Measurements from ENCODE around the gene RERE. TPM values are rescaled to one million over a fixed set of nuclear protein-coding genes. Genes with fewer than 3 reads are reported as not detected.

The RERE gene
- total RNA-seq, 1 donor from 2014 or later = 19.2 TPM

DNA sequence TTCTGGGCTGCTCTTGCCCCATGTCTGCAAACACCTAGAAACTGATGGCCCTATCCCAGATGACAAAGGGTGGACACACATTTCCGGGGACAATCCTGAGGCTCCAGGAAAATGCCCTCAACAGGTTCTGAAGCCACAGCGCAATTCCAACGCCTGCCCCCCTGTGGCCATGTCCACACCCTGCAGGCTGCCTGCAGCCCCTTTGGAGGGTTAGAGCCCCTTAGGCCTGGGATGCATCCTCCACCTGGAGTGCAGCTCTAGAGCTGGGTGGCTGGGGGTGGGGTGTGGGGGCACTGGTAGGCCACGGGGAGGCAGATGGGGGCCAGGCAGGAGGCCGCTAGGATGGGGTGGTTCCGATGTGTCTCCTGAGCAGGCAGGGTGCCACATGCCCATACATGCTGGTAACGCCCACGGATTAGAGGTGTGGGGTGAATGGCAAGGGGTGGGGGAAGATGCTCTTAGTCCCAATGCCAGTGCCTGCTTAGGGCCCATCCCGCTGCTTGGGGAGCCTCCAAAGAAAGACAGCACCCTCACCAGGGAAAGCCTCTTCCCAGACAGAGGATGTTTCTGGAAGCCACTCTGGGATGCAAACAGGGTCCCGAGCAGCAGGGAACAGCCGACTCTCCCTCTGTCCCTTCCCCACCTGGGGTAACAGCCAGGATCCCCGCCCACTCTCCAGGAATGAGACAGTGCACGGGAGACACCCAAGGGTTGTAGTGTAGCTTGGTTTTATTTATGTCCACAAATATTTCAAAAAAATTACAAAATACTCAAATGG is 465.6 kb downstream of the RERE start:
- H3K4me3 ChIP-seq (ENCODE audit: low read depth, low read length) = no peak overlapping the region
- no peak for FAIRE-seq
- TF ChIP-seq, protein P1, sequence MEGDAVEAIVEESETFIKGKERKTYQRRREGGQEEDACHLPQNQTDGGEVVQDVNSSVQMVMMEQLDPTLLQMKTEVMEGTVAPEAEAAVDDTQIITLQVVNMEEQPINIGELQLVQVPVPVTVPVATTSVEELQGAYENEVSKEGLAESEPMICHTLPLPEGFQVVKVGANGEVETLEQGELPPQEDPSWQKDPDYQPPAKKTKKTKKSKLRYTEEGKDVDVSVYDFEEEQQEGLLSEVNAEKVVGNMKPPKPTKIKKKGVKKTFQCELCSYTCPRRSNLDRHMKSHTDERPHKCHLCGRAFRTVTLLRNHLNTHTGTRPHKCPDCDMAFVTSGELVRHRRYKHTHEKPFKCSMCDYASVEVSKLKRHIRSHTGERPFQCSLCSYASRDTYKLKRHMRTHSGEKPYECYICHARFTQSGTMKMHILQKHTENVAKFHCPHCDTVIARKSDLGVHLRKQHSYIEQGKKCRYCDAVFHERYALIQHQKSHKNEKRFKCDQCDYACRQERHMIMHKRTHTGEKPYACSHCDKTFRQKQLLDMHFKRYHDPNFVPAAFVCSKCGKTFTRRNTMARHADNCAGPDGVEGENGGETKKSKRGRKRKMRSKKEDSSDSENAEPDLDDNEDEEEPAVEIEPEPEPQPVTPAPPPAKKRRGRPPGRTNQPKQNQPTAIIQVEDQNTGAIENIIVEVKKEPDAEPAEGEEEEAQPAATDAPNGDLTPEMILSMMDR (IDR thresholded peaks at IDR 0.05; ENCODE audit: insufficient read depth, low read length, severe bottlenecking) = peak; percentile 67
- peak; percentile 78 for DNase-seq (ENCODE audit: low read depth)
- H3K27me3 ChIP-seq (ENCODE audit: control insufficient read depth, insufficient read depth, low read length) = no peaks in the 10 kb centered on the region
- peaks cover 8% of the 10 kb centered on the region for H3K36me3 ChIP-seq (ENCODE audit: control insufficient read depth, insufficient read depth, low read length)

- Histone ChIP-seq H3K36me3 (ENCODE audit: control insufficient read depth, insufficient read depth, low read length) (peaks cover 4% of the 10 kb centered on the region), H3K4me3 (ENCODE audit: low read depth, low read length) (no peak overlapping the region), H3K27me3 (ENCODE audit: control insufficient read depth, insufficient read depth, low read length) (no peaks in the 10 kb centered on the region)
- TF ChIP-seq, protein P1 (IDR thresholded peaks at IDR 0.05; ENCODE audit: insufficient read depth, low read length, severe bottlenecking) = no peak
- FAIRE-seq (peak; percentile 18), DNase-seq (ENCODE audit: low read depth) (no peak)
Measured at GRCh38 chr1:8350914-8351684, 466.3 kb downstream of the RERE start.

DNA sequence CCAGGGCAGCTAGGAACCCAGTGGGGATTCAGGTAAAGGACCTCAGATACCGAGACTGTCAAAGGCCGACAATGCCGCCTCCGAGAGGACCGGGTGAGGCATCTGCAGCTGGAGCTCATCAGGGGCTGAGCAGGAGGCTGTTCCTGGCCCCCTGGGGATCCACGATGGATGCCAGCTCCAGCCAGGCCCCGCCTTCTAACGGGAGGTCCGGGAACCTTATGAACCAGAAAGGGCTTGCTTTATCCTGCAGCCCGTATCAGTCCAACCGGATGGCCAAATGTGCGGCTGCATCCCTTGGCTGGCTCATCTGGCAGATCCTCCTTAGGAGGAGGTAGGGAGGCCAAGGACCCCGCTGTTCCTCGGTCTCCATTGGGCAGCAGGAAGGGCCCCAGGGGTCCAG is 467.5 kb downstream of the RERE start:
- DNase-seq (ENCODE audit: low read depth) = no peak
- TF ChIP-seq, protein P1 (IDR thresholded peaks at IDR 0.05; ENCODE audit: insufficient read depth, low read length, severe bottlenecking) = no peak
- Histone ChIP-seq H3K36me3 (ENCODE audit: control insufficient read depth, insufficient read depth, low read length) (peaks cover 2% of the 10 kb centered on the region), H3K4me3 (ENCODE audit: low read depth, low read length) (no peak overlapping the region), H3K27me3 (ENCODE audit: control insufficient read depth, insufficient read depth, low read length) (no peaks in the 10 kb centered on the region)
- peak; percentile 60 for FAIRE-seq

DNA sequence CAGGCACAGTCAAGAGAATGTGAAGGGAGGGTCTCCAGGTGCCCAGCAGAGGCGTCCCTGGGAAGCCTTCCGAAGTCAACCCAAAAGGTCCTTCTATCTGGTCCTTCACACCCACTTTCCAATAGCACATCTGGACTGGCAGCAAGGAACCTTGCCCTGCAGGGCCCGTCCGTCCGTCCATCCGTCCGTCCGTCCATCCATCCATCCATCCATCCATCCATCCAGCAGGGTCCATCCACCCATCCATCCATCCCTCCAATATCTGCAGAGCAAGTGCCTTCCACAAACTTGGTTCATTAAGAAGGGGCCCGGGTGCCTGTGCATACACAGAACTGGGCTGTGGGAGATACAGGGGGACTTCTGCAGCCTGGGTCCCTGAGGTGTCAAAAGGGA is 468.0 kb downstream of the RERE start:
- FAIRE-seq = no peak
- no peak overlapping the region for H3K4me3 ChIP-seq (ENCODE audit: low read depth, low read length)
- TF ChIP-seq, protein P1 (IDR thresholded peaks at IDR 0.05; ENCODE audit: insufficient read depth, low read length, severe bottlenecking) = no peak
- DNase-seq (ENCODE audit: low read depth) = no peak
- no peaks in the 10 kb centered on the region for H3K27me3 ChIP-seq (ENCODE audit: control insufficient read depth, insufficient read depth, low read length)
- H3K36me3 ChIP-seq (ENCODE audit: control insufficient read depth, insufficient read depth, low read length) = peaks cover 2% of the 10 kb centered on the region

- FAIRE-seq (no peak), DNase-seq (ENCODE audit: low read depth) (peak; percentile 23)
- TF ChIP-seq, protein P1 (IDR thresholded peaks at IDR 0.05; ENCODE audit: insufficient read depth, low read length, severe bottlenecking) = peak; percentile 90
- no peaks in the 10 kb centered on the region for H3K36me3 ChIP-seq (ENCODE audit: control insufficient read depth, insufficient read depth, low read length)
- no peaks in the 10 kb centered on the region for H3K27me3 ChIP-seq (ENCODE audit: control insufficient read depth, insufficient read depth, low read length)
- no peak overlapping the region for H3K4me3 ChIP-seq (ENCODE audit: low read depth, low read length)
Measured at GRCh38 chr1:8348777-8349472, 468.5 kb downstream of the RERE start.

All from bronchial epithelial cell (primary cell).